ENCODE results near the gene NEU2.

DNA sequence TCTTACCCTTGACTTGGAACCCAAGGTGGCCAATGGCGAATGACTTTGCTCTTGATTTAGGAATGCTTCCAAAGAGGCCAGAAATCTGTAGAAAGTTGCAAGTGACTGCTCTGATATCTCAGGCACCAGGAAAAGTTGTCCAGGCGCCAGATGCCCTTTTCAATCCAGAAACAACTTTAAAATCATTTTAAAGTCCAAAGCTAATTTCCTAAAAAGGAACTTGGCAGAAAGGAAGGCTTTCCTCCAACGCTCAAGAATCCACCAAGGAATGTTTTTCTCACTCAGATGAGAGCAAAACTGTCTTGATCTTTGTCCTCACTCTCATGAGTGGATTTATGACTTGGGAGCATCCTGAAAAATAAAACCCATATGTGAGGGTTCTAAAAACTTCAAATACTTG lies 24.7 kb upstream of the NEU2 start:
- TF ChIP-seq, protein P1, sequence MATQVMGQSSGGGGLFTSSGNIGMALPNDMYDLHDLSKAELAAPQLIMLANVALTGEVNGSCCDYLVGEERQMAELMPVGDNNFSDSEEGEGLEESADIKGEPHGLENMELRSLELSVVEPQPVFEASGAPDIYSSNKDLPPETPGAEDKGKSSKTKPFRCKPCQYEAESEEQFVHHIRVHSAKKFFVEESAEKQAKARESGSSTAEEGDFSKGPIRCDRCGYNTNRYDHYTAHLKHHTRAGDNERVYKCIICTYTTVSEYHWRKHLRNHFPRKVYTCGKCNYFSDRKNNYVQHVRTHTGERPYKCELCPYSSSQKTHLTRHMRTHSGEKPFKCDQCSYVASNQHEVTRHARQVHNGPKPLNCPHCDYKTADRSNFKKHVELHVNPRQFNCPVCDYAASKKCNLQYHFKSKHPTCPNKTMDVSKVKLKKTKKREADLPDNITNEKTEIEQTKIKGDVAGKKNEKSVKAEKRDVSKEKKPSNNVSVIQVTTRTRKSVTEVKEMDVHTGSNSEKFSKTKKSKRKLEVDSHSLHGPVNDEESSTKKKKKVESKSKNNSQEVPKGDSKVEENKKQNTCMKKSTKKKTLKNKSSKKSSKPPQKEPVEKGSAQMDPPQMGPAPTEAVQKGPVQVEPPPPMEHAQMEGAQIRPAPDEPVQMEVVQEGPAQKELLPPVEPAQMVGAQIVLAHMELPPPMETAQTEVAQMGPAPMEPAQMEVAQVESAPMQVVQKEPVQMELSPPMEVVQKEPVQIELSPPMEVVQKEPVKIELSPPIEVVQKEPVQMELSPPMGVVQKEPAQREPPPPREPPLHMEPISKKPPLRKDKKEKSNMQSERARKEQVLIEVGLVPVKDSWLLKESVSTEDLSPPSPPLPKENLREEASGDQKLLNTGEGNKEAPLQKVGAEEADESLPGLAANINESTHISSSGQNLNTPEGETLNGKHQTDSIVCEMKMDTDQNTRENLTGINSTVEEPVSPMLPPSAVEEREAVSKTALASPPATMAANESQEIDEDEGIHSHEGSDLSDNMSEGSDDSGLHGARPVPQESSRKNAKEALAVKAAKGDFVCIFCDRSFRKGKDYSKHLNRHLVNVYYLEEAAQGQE (IDR thresholded peaks at IDR 0.05; ENCODE audit: low read depth) = no peak
- TF ChIP-seq TCF12 (IDR thresholded peaks at IDR 0.05; ENCODE audit: low read depth) (no peak), YY1 (IDR thresholded peaks at IDR 0.05; ENCODE audit: low read depth) (no peak), EGR1 (IDR thresholded peaks at IDR 0.05) (no peak), ZBTB7A (IDR thresholded peaks at IDR 0.05; ENCODE audit: low read depth) (no peak)
